Measurements from ENCODE around the gene CST9L. TPM values are rescaled to one million over a fixed set of nuclear protein-coding genes. Genes with fewer than 3 reads are reported as not detected.

The CST9L gene
- total and polyA plus RNA-seq, 2 of the 13 experiments (the other 11 are each of a cell fraction or from before 2014, with no cell fraction given): 0.15 TPM; not detected in 1

GRCh38 chr20:23585808-23586734, 17.8 kb upstream of the CST9L start (continued):
- TF ChIP-seq NFAT5 (CRISPR knock-in tag; IDR thresholded peaks at IDR 0.05): no peak
- TF ChIP-seq ZNF20 (CRISPR knock-in tag; IDR thresholded peaks at IDR 0.05): no peak
- no peak for TF ChIP-seq ZNF75D (CRISPR knock-in tag; IDR thresholded peaks at IDR 0.05; ENCODE audit: borderline replicate concordance)
- TF ChIP-seq, protein P1, sequence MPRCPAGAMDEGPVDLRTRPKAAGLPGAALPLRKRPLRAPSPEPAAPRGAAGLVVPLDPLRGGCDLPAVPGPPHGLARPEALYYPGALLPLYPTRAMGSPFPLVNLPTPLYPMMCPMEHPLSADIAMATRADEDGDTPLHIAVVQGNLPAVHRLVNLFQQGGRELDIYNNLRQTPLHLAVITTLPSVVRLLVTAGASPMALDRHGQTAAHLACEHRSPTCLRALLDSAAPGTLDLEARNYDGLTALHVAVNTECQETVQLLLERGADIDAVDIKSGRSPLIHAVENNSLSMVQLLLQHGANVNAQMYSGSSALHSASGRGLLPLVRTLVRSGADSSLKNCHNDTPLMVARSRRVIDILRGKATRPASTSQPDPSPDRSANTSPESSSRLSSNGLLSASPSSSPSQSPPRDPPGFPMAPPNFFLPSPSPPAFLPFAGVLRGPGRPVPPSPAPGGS (CRISPR knock-in tag; IDR thresholded peaks at IDR 0.05): no peak
- TF ChIP-seq ZNF672 (CRISPR knock-in tag; IDR thresholded peaks at IDR 0.05): no peak
- peak; percentile 80 for TF ChIP-seq ZNF317 (CRISPR knock-in tag; IDR thresholded peaks at IDR 0.05)
- TF ChIP-seq, protein P2, sequence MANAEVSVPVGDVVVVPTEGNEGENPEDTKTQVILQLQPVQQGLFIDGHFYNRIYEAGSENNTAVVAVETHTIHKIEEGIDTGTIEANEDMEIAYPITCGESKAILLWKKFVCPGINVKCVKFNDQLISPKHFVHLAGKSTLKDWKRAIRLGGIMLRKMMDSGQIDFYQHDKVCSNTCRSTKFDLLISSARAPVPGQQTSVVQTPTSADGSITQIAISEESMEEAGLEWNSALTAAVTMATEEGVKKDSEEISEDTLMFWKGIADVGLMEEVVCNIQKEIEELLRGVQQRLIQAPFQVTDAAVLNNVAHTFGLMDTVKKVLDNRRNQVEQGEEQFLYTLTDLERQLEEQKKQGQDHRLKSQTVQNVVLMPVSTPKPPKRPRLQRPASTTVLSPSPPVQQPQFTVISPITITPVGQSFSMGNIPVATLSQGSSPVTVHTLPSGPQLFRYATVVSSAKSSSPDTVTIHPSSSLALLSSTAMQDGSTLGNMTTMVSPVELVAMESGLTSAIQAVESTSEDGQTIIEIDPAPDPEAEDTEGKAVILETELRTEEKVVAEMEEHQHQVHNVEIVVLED (CRISPR knock-in tag; IDR thresholded peaks at IDR 0.05; ENCODE audit: borderline replicate concordance): no peak; the same call in 1 of the 2 replicates
- TF ChIP-seq NR2F1 (CRISPR knock-in tag; IDR thresholded peaks at IDR 0.05): no peak; a peak in 1 of 4 replicates
- no peak for TF ChIP-seq AGO1 (IDR thresholded peaks at IDR 0.05; ENCODE audit: low read depth, low read length, poor library complexity, severe bottlenecking)
- TF ChIP-seq ZNF10 (CRISPR knock-in tag; IDR thresholded peaks at IDR 0.05; ENCODE audit: borderline replicate concordance, low read depth): no peak
- TF ChIP-seq SNAI1 (CRISPR knock-in tag; IDR thresholded peaks at IDR 0.05; ENCODE audit: borderline replicate concordance): peak; percentile 90; the same call in 1 of the 2 replicates
- TF ChIP-seq SNAPC5 (CRISPR knock-in tag; IDR thresholded peaks at IDR 0.05; ENCODE audit: borderline replicate concordance): no peak
- TF ChIP-seq ZNF431 (CRISPR knock-in tag; IDR thresholded peaks at IDR 0.05; ENCODE audit: borderline replicate concordance, low read depth): no peak
- TF ChIP-seq ZBTB21 (CRISPR knock-in tag; IDR thresholded peaks at IDR 0.05): no peak
- TF ChIP-seq SYNCRIP (IDR thresholded peaks at IDR 0.05; ENCODE audit: insufficient read depth, low read depth, low read length): no peak
- TF ChIP-seq XBP1 (CRISPR knock-in tag; IDR thresholded peaks at IDR 0.05): no peak
- TF ChIP-seq, protein P3, sequence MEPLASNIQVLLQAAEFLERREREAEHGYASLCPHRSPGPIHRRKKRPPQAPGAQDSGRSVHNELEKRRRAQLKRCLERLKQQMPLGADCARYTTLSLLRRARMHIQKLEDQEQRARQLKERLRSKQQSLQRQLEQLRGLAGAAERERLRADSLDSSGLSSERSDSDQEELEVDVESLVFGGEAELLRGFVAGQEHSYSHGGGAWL (CRISPR knock-in tag; IDR thresholded peaks at IDR 0.05): no peak
- no peak for TF ChIP-seq ZNF619 (CRISPR knock-in tag; IDR thresholded peaks at IDR 0.05)
- peak; percentile 24; the same call in 1 of the 2 replicates for TF ChIP-seq TMF1 (CRISPR knock-in tag; IDR thresholded peaks at IDR 0.05; ENCODE audit: low read depth)
